ENCODE measurements around the gene SLC26A11. TPM values are rescaled to one million over a fixed set of nuclear protein-coding genes. Genes with fewer than 3 reads are reported as not detected.

SLC26A11 gene
- total RNA-seq, 1 experiment from 2014 or later: 26.5 TPM

DNA sequence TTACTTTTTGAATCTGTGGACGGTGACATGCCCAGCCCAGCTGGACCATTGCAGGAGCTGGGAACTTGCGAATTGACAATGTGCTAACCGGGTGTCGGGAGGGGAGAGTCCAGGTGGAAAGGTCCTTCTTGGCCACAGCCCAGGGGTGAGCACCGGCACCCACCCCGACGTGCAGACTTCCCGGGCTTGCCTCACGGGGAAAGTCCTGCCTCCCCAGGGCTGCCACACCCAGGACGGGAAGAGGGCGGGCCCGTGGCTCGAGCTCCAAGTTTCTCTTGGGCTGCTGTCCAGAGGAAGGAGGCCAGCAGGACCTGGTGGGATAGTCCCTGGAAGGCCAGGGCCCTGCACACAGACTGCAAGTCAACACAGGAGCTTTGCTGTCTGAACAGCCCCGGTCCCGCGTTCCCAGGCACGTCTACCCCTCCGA, 32.7 kb upstream of the SLC26A11 start:
- H3K27ac Mint-ChIP-seq: no peak overlapping the region
- Histone ChIP-seq H3K4ac (ENCODE audit: low read depth, low read length) (no peak overlapping the region), H3K27ac (ENCODE audit: insufficient read length, low read depth, low read length) (no peak overlapping the region), H4K91ac (ENCODE audit: insufficient read length, low read depth, low read length) (no peak overlapping the region), H3K4me1 (ENCODE audit: insufficient read depth, low read length) (no peaks in the 10 kb centered on the region), H2BK120ac (ENCODE audit: low read depth, low read length, poor library complexity, severe bottlenecking) (no peak overlapping the region), H4K8ac (replicated peaks; ENCODE audit: insufficient read length, low read depth, low read length) (no peak overlapping the region), H2BK15ac (ENCODE audit: low read depth, low read length) (no peak overlapping the region), H4K5ac (ENCODE audit: insufficient read length, low read depth, low read length) (no peak overlapping the region), H3K23me2 (ENCODE audit: insufficient read length, low read depth, low read length, poor library complexity, severe bottlenecking) (no peaks in the 10 kb centered on the region), H3K23ac (ENCODE audit: insufficient read length, low read depth, low read length) (no peak overlapping the region), H3K14ac (ENCODE audit: insufficient read depth, low read length) (no peak overlapping the region), H4K20me1 (ENCODE audit: control insufficient read depth, insufficient read depth, insufficient read length) (no peaks in the 10 kb centered on the region), H2AFZ (ENCODE audit: low read length) (no peak overlapping the region), H2BK5ac (ENCODE audit: insufficient read length, low read length) (no peak overlapping the region), H3K27me3 (ENCODE audit: insufficient read depth, low read length) (no peaks in the 10 kb centered on the region), H3K4me2 (ENCODE audit: insufficient read depth, insufficient read length, low read length) (no peak overlapping the region), H3K79me2 (ENCODE audit: insufficient read depth, low read length) (no peaks in the 10 kb centered on the region), H2BK20ac (ENCODE audit: low read depth, low read length, poor library complexity, severe bottlenecking) (no peak overlapping the region), H3K56ac (ENCODE audit: insufficient read length, low read depth, low read length) (no peak overlapping the region), H3K9ac (ENCODE audit: extremely low read depth, insufficient read length, low read length) (no peak overlapping the region), H2BK12ac (ENCODE audit: insufficient read length, low read depth, low read length) (no peak overlapping the region), H3K9me3 (ENCODE audit: control insufficient read depth, low read depth, low read length) (no peaks in the 10 kb centered on the region), H3T11ph (ENCODE audit: low read length) (no peak overlapping the region), H3K79me1 (ENCODE audit: insufficient read depth, low read depth, low read length, poor library complexity, severe bottlenecking) (no peaks in the 10 kb centered on the region), H3K18ac (ENCODE audit: insufficient read length, low read depth, low read length) (no peak overlapping the region), H2AK5ac (ENCODE audit: insufficient read length, low read length) (no peak overlapping the region)
- no CpG with 5 or more reads among the region's 18 CpGs for WGBS (ENCODE audit: extremely low coverage, insufficient read length, low lambda C conversion rate)
- TF ChIP-seq, protein P1, sequence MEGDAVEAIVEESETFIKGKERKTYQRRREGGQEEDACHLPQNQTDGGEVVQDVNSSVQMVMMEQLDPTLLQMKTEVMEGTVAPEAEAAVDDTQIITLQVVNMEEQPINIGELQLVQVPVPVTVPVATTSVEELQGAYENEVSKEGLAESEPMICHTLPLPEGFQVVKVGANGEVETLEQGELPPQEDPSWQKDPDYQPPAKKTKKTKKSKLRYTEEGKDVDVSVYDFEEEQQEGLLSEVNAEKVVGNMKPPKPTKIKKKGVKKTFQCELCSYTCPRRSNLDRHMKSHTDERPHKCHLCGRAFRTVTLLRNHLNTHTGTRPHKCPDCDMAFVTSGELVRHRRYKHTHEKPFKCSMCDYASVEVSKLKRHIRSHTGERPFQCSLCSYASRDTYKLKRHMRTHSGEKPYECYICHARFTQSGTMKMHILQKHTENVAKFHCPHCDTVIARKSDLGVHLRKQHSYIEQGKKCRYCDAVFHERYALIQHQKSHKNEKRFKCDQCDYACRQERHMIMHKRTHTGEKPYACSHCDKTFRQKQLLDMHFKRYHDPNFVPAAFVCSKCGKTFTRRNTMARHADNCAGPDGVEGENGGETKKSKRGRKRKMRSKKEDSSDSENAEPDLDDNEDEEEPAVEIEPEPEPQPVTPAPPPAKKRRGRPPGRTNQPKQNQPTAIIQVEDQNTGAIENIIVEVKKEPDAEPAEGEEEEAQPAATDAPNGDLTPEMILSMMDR (conservative IDR thresholded peaks at IDR 0.05): no peak
- H3K4me3 Mint-ChIP-seq: no peak overlapping the region
- H3K4me1 Mint-ChIP-seq: peaks cover 2 to 14% of the 10 kb centered on the region in 2 experiments; a peak in 3 of 4 replicates
- H3K27me3 Mint-ChIP-seq (ENCODE audit: low read depth): peaks cover 6% of the 10 kb centered on the region
- H3K9me3 Mint-ChIP-seq: no peaks in the 10 kb centered on the region
- H3K36me3 Mint-ChIP-seq (ENCODE audit: insufficient read depth in 1 of 3, low read depth in 3 of 3): no peaks in the 10 kb centered on the region
- DNase-seq: no peak
